DMS 273 (cell line): ENCODE measurements around the gene GMNN.
"Not testable (repeated sequence)": the region's sequence is repeated elsewhere in the genome, so short reads cannot be mapped to it uniquely, and the experiment has no call there.

ENCODE experiments used
- DNase-seq: peaks from one replicate; lab custom pipeline; 2025; ENCODE audit not compliant: unreplicated experiment; lab: John Stamatoyannopoulos, UW

GMNN gene

DNA sequence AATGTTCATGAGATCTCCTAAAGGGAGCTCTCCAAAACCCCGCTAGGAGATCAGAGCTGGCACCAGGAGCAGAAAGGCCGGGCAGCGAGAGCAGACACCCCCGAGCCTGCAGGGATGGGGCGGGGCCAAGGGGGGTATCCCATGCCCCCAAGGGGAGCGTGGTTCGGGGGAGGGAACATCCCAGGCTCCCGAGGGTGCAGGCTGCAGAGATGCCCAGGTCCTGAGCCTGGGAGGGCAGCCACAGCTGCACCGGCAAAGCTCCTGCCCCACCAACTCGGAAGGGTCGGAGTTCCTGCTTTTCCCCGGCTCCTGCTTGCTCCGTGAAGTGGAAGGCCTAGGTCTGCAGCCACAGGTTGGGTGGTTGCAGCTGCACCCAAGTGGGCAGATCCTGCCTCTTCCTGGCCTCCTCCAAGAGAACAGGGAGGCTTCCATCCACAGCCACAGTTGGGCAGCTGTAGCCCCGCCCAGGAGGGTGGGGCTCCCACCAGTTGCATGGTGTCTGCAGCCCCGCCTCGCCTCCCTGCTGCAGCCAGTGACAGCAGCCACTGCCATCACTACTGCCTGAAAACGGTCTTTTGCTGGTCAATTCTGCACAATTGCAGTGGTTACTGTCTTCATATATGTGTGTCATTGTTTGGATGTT, 13.4 kb upstream of the GMNN start:
- peak; percentile 15 for DNase-seq

DNA sequence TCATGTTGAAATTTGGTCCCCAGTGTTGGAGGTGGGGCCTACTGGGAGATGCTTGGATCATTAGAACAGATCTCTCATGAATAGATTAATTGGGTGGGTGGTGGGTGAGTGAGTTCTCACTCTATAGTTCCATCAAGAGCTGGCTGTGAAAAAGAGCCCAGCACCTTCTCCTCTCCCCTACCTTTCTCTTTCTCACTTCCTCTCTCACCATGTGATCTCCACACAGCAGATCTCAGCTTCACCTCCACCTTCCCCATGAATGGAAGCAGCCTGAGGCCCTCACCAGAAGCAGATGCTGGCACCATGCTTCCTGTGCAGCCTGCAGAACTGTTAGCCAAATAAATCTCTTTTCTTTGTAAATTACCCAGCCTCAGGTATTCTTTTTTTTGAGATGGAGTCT, 12.9 kb upstream of the GMNN start:
- DNase-seq: no peak

- peak; percentile 70 for DNase-seq
Measured at GRCh38 chr6:24763578-24763977, 11.2 kb upstream of the GMNN start.

GRCh38 chr6:24764833-24765828, 9.6 kb upstream of the GMNN start:
- DNase-seq: not testable (repeated sequence)

GRCh38 chr6:24765968-24766367, 8.8 kb upstream of the GMNN start:
- not testable (repeated sequence) for DNase-seq

- peak; percentile 60 for DNase-seq
Measured at GRCh38 chr6:24766680-24767462, 7.9 kb upstream of the GMNN start.

DNA sequence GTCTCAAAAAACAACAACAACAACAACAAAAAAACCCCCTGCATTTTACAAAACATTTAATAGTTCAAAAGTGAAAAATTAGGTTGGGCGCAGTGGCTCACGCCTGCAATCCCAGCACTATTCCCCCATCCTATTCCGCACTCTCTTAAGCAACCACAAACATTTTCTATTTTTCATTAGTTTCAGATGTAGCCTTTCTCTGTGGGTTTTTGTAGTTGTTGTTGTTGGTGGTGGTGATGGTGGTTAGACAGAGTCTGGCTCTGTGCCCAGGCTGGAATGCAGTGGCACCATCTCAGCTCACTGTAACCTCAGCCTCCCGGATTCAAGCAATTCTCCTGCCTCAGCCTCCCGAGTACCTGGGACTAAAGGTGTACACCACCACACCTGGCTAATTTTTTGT, 6.4 kb upstream of the GMNN start:
- no peak for DNase-seq

- peak; percentile 62 for DNase-seq
Measured at GRCh38 chr6:24775520-24776058, 852 bp downstream of the GMNN start.

- DNase-seq: no peak
Measured at GRCh38 chr6:24777227-24777626, 2.5 kb downstream of the GMNN start.

- no peak for DNase-seq
Measured at GRCh38 chr6:24778121-24778520, 3.4 kb downstream of the GMNN start.

- no peak for DNase-seq
Measured at GRCh38 chr6:24778878-24779277, 4.1 kb downstream of the GMNN start.

- DNase-seq: no peak
Measured at GRCh38 chr6:24779416-24780016, 4.8 kb downstream of the GMNN start.

DNA sequence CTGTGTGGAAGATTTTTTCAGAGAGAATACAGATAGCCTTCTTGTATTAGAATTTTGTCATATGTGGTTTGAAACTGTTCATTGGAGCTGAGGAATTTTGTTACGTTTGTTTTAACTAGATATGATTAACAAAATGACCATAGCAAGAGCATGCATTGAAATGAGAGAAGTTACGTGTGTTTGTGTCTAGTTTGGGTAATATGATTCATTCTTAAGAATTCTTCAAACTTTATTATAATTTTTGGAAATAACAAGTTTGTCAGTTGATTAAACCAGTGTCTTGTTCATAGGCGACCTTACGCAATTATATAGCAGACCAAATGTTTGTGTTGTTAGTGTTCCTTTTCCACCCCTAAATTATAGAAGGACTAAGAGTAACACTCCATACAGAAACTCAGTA, 5.5 kb downstream of the GMNN start:
- DNase-seq: no peak

- no peak for DNase-seq
Measured at GRCh38 chr6:24788031-24788665, 13.4 kb downstream of the GMNN start.

GRCh38 chr6:24795106-24795505, 20.4 kb downstream of the GMNN start:
- no peak for DNase-seq

DNA sequence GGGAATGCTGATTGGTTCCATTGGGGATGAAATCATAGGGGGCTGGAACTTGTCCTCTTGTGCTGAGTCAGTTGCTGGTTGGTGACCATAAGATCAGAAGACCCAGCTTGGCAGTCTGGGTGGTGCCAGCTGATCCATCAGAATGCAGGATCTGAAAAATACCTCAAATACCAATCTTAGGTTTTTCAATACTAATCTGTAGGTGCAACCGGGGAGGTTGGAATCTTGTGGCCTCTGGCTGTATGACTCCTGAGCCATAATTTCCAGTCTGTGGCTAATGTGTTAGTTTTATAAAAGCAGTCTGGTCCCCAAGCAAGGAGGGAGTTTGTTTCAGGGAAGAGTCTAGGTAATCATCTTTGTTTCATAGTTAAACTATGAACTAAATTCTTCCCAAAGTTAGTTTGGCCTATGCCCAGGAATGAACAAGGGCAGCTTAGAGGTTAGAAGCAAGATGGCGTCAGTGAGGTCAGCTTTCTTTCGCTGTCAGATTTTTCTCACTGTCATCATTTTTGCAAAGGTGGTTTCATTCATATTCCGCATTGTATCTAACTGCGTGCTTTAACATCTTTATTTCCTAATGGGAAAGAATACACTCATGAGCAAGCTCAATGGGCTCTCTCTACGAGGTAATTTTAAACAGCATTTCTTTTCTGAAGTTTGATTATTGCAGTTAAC, 22.0 kb downstream of the GMNN start:
- DNase-seq: no peak

DNA sequence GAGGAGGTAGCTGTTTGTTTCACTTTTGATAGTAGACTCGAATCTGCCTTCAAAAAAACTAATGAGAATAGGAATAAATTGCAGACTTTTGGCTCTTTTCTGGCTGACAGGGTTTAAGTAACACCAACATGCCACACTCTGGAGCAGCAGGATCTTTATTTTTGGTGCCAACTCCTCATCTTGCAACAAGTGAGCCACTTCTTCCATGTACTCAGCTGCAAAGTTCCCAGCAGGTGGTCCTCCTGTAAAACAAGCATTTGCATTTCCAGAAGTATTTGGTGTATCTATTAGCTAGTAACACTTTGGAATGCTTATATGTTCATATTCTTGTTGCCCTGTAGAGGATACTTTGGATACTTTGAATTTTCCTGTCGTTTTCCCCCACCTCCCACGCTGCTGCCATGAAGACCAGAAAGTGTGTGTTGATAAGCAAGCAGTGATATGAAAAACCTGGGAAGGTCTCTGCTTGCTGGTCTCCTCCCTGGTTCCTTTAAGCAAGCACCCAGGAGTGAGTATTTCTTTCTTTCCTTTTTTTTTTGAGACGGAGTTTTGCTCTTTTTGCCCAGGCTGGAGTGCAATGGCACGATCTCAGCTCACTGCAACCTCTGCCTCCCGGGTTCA, 23.0 kb downstream of the GMNN start:
- DNase-seq: peak; percentile 16

DNA sequence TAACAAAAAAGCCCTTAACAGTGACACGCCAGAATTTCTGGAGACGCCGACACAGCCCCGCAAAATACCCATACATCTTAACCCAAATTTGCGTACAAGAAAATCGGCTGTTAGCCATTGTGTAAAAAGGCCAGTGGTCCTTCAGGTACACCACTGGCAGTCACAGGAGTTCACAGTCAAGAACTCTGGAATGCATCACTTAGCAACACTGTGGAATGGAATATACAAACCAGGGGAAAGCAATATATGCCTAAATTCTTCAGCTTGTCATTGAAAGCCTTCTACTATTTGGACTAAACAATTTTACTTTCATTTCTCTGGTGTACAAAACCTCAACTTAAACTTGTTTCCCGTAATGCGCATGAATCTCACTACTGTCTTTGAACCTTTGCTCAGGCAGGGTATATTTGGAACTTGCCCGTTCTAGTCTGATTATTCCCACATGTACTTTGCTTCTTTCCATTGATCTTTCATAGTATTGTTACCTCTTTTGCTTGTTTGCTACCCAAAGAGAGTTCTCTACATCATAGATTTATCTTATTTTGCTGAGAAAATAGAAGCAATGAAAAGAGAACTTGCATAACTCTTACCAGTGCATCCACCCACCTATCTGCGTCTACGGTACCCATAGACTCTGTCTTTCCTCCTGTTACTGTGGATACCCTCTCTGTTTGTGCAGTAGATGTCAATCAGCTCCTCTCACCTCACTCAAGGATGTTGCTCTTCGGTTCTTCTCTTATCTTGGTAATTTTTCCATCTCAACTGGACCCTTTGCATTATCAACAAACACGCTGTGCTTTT, 24.2 kb downstream of the GMNN start, which contains the start of gene ARMH2:
Gene ARMH2 (minus strand): TSS at position 178 of the 801 bp plus-strand sequence. CDS start 60 bp downstream, at position 118.
- no peak for DNase-seq
